ACC112 (cell line): ENCODE measurements around the gene ZNF662.

Experiments used
- H2AFZ ChIP-seq: fragments of 200-600 bp; sonication (generic); one replicate; pipeline ENCODE4 v1.6.0; 2017; ENCODE audit warnings: antibody characterized with exemption, low read length; ENCODE audit not compliant: unreplicated experiment
- H3K27ac ChIP-seq: fragments of 200-600 bp; sonication (generic); 2 replicates; pipeline ENCODE4 v1.5.1; 2014; ENCODE audit warnings: low read depth, mild to moderate bottlenecking, antibody characterized with exemption, low read length, moderate library complexity
- H3K27me3 ChIP-seq: fragments of 200-600 bp; sonication (generic); 2 replicates; pipeline ENCODE4 v1.6.1; 2014; ENCODE audit warnings: mild to moderate bottlenecking, antibody characterized with exemption, low read length, moderate library complexity, mixed read lengths; ENCODE audit not compliant: insufficient read depth
- H3K36me3 ChIP-seq: fragments of 200-600 bp; sonication (generic); 2 replicates; pipeline ENCODE4 v1.6.1; 2016; ENCODE audit warnings: mild to moderate bottlenecking, antibody characterized with exemption, low read length, moderate library complexity, mixed read lengths; ENCODE audit not compliant: insufficient read depth
- H3K4me1 ChIP-seq: fragments of 200-600 bp; sonication (generic); one replicate; pipeline ENCODE4 v1.6.1; 2016; ENCODE audit warnings: low read length, mixed read lengths; ENCODE audit not compliant: insufficient read depth, unreplicated experiment, control insufficient read depth
- H3K4me3 ChIP-seq: fragments of 200-600 bp; sonication (generic); 2 replicates; pipeline ENCODE4 v1.5.1; 2014; ENCODE audit warnings: mild to moderate bottlenecking, low read depth, low read length
- H3K79me2 ChIP-seq: fragments of 200-600 bp; sonication (generic); one replicate; pipeline ENCODE4 v1.6.0; 2016; ENCODE audit warnings: low read length; ENCODE audit not compliant: control insufficient read depth, unreplicated experiment, insufficient read depth

The ZNF662 gene

GRCh38 chr3:42906070-42906847 is at the start of gene ZNF662:
Gene ZNF662, plus strand, starts transcription at chr3:42906142. Its CDS starts 1,973 bp downstream, at chr3:42908115.
- peak within 1 kb of the TSS; percentile 91 for H2AFZ ChIP-seq
- H3K27me3 ChIP-seq = peaks cover 15% of the 10 kb centered on the region; the same call in 1 of the 2 replicates
- peak within 1 kb of the TSS; percentile 89 for H3K4me3 ChIP-seq
- H3K36me3 ChIP-seq = peaks cover 20% of the 10 kb centered on the region
- H3K79me2 ChIP-seq = no peaks in the 10 kb centered on the region
- H3K27ac ChIP-seq = no peak within 1 kb of the TSS
- H3K4me1 ChIP-seq = no peaks in the 10 kb centered on the region

- Histone ChIP-seq H3K79me2 (no peaks in the 10 kb centered on the region), H3K27me3 (peaks cover 36% of the 10 kb centered on the region), H3K36me3 (no peaks in the 10 kb centered on the region), H3K27ac (no peak overlapping the region), H2AFZ (no peak overlapping the region), H3K4me3 (no peak overlapping the region), H3K4me1 (no peaks in the 10 kb centered on the region)
Observed at GRCh38 chr3:42856544-42856943, 49.4 kb upstream of the ZNF662 start.

- Histone ChIP-seq H3K4me1 (no peaks in the 10 kb centered on the region), H3K4me3 (no peak overlapping the region), H3K27me3 (peaks cover 19% of the 10 kb centered on the region), H3K27ac (no peak overlapping the region), H2AFZ (no peak overlapping the region), H3K36me3 (no peaks in the 10 kb centered on the region), H3K79me2 (no peaks in the 10 kb centered on the region)
Observed at GRCh38 chr3:42864321-42864950, 41.5 kb upstream of the ZNF662 start.

GRCh38 chr3:42865256-42865655 is 40.7 kb upstream of the ZNF662 start:
- H3K79me2 ChIP-seq = no peaks in the 10 kb centered on the region
- no peak overlapping the region for H3K27ac ChIP-seq
- peaks cover 22% of the 10 kb centered on the region for H3K27me3 ChIP-seq
- H2AFZ ChIP-seq = no peak overlapping the region
- H3K4me1 ChIP-seq = no peaks in the 10 kb centered on the region
- no peaks in the 10 kb centered on the region for H3K36me3 ChIP-seq
- no peak overlapping the region for H3K4me3 ChIP-seq

GRCh38 chr3:42867138-42867537 is 38.8 kb upstream of the ZNF662 start:
- Histone ChIP-seq H3K36me3 (no peaks in the 10 kb centered on the region), H2AFZ (no peak overlapping the region), H3K27me3 (peaks cover 24% of the 10 kb centered on the region), H3K4me1 (no peaks in the 10 kb centered on the region), H3K27ac (no peak overlapping the region), H3K79me2 (no peaks in the 10 kb centered on the region), H3K4me3 (no peak overlapping the region)

- H3K27ac ChIP-seq = no peak overlapping the region
Observed at GRCh38 chr3:42868841-42869240, 37.1 kb upstream of the ZNF662 start.

GRCh38 chr3:42871592-42872196 is 34.2 kb upstream of the ZNF662 start:
- H2AFZ ChIP-seq = no peak overlapping the region
- H3K36me3 ChIP-seq = no peaks in the 10 kb centered on the region
- peaks cover 40% of the 10 kb centered on the region for H3K27me3 ChIP-seq
- no peaks in the 10 kb centered on the region for H3K79me2 ChIP-seq
- no peak overlapping the region for H3K4me3 ChIP-seq
- no peaks in the 10 kb centered on the region for H3K4me1 ChIP-seq
- H3K27ac ChIP-seq = no peak overlapping the region

More at GRCh38 chr3:42868841-42869240, 37.1 kb upstream of the ZNF662 start:
- H2AFZ ChIP-seq = no peak overlapping the region
- no peaks in the 10 kb centered on the region for H3K36me3 ChIP-seq
- H3K27me3 ChIP-seq = peaks cover 33% of the 10 kb centered on the region
- no peaks in the 10 kb centered on the region for H3K79me2 ChIP-seq
- no peak overlapping the region for H3K4me3 ChIP-seq
- no peaks in the 10 kb centered on the region for H3K4me1 ChIP-seq

- Histone ChIP-seq H3K36me3 (no peaks in the 10 kb centered on the region), H2AFZ (no peak overlapping the region), H3K79me2 (no peaks in the 10 kb centered on the region), H3K4me3 (no peak overlapping the region), H3K4me1 (no peaks in the 10 kb centered on the region), H3K27ac (no peak overlapping the region), H3K27me3 (peaks cover 40% of the 10 kb centered on the region)
Observed at GRCh38 chr3:42872718-42873117, 33.2 kb upstream of the ZNF662 start.

GRCh38 chr3:42873221-42873982 is 32.5 kb upstream of the ZNF662 start:
- H3K4me3 ChIP-seq = no peak overlapping the region
- no peaks in the 10 kb centered on the region for H3K79me2 ChIP-seq
- H3K27me3 ChIP-seq = peaks cover 40% of the 10 kb centered on the region
- H3K27ac ChIP-seq = no peak overlapping the region
- no peak overlapping the region for H2AFZ ChIP-seq
- H3K4me1 ChIP-seq = no peaks in the 10 kb centered on the region
- no peaks in the 10 kb centered on the region for H3K36me3 ChIP-seq

GRCh38 chr3:42874749-42875148 is 31.2 kb upstream of the ZNF662 start:
- H3K4me3 ChIP-seq = no peak overlapping the region
- H3K4me1 ChIP-seq = no peaks in the 10 kb centered on the region
- H3K27ac ChIP-seq = no peak overlapping the region
- H3K79me2 ChIP-seq = no peaks in the 10 kb centered on the region
- no peaks in the 10 kb centered on the region for H3K36me3 ChIP-seq
- no peak overlapping the region for H2AFZ ChIP-seq
- peaks cover 36% of the 10 kb centered on the region; the same call in 1 of the 2 replicates for H3K27me3 ChIP-seq
